Nephron progenitor cell (in vitro differentiated cells): ENCODE results near the gene NOS3.
"Not testable (repeated sequence)": the region's sequence is repeated elsewhere in the genome, so short reads cannot be mapped to it uniquely, and the experiment has no call there.

ENCODE experiments used
- DNase-seq: peaks from one replicate; pipeline ENCODE4 v3.0.0; 2021
- H3K27ac Mint-ChIP-seq: 2 replicates; pipeline ENCODE4 v1.8.0; 2021; ENCODE audit warnings: mild to moderate bottlenecking, moderate library complexity, mixed read lengths
- H3K27me3 Mint-ChIP-seq: 2 replicates; pipeline ENCODE4 v1.8.0; 2021; ENCODE audit warnings: mild to moderate bottlenecking, low read depth, mixed read lengths; ENCODE audit not compliant: poor library complexity
- H3K36me3 Mint-ChIP-seq: 2 replicates; pipeline ENCODE4 v1.8.0; 2021; ENCODE audit warnings: low read depth, mixed read lengths
- H3K4me1 Mint-ChIP-seq: 2 replicates; pipeline ENCODE4 v1.8.0; 2021; ENCODE audit warnings: mixed read lengths
- H3K4me3 Mint-ChIP-seq: 2 replicates; pipeline ENCODE4 v1.8.0; 2021; ENCODE audit warnings: mild to moderate bottlenecking, moderate library complexity, mixed read lengths
- H3K9me3 Mint-ChIP-seq: 2 replicates; pipeline ENCODE4 v1.8.0; 2021; ENCODE audit warnings: mild to moderate bottlenecking, moderate library complexity, mixed read lengths
- CTCF ChIP-seq: fragments of 200-600 bp; sonication (generic); IDR thresholded peaks from 2 replicates; pipeline ENCODE4 v1.5.0; 2021; ENCODE audit warnings: antibody characterized with exemption

Gene NOS3

GRCh38 chr7:151023232-151023631, 32.4 kb downstream of the NOS3 start:
- H3K27ac Mint-ChIP-seq = no peak overlapping the region
- H3K4me1 Mint-ChIP-seq = peaks cover 62% of the 10 kb centered on the region

GRCh38 chr7:151024435-151025056, 33.7 kb downstream of the NOS3 start, which contains the start of gene ATG9B:
Gene ATG9B (minus strand): TSS chr7:151024494. CDS start chr7:151024423, 71 bp downstream.
- Mint-ChIP-seq H3K36me3 (no peaks in the 10 kb centered on the region), H3K27ac (no peak within 1 kb of the TSS), H3K9me3 (no peaks in the 10 kb centered on the region), H3K27me3 (peaks cover 32% of the 10 kb centered on the region), H3K4me1 (peaks cover 63% of the 10 kb centered on the region), H3K4me3 (no peak within 1 kb of the TSS)
- DNase-seq = no peak
- TF ChIP-seq CTCF = no peak

More at GRCh38 chr7:151023232-151023631, 32.4 kb downstream of the NOS3 start:
- Mint-ChIP-seq H3K36me3 (no peaks in the 10 kb centered on the region), H3K27me3 (peaks cover 42% of the 10 kb centered on the region), H3K9me3 (no peaks in the 10 kb centered on the region), H3K4me3 (no peak overlapping the region)
- TF ChIP-seq CTCF = no peak
- DNase-seq = no peak

- TF ChIP-seq CTCF = no peak
- Mint-ChIP-seq H3K9me3 (no peaks in the 10 kb centered on the region), H3K36me3 (no peaks in the 10 kb centered on the region), H3K4me3 (no peak overlapping the region), H3K4me1 (peaks cover 48% of the 10 kb centered on the region), H3K27ac (no peak overlapping the region), H3K27me3 (peaks cover 27% of the 10 kb centered on the region)
- no peak for DNase-seq
These were observed 35.3 kb downstream of the NOS3 start for GRCh38 chr7:151025924-151026671.

GRCh38 chr7:151026771-151027727, 36.2 kb downstream of the NOS3 start:
- H3K27ac Mint-ChIP-seq, H3K9me3 Mint-ChIP-seq, H3K36me3 Mint-ChIP-seq, DNase-seq: not testable (repeated sequence)
- Mint-ChIP-seq H3K27me3 (peaks cover 27% of the 10 kb centered on the region), H3K4me3 (peak overlapping the region; percentile 91), H3K4me1 (peaks cover 38% of the 10 kb centered on the region)

GRCh38 chr7:151027728-151028130, 36.9 kb downstream of the NOS3 start:
- H3K4me3 Mint-ChIP-seq = peak overlapping the region; percentile 91
- H3K36me3 Mint-ChIP-seq, DNase-seq, H3K9me3 Mint-ChIP-seq: not testable (repeated sequence)
- H3K4me1 Mint-ChIP-seq = peaks cover 37% of the 10 kb centered on the region
- peak overlapping the region; percentile 62 for H3K27ac Mint-ChIP-seq
- H3K27me3 Mint-ChIP-seq = peaks cover 27% of the 10 kb centered on the region

GRCh38 chr7:151028131-151028947, 37.5 kb downstream of the NOS3 start, which contains the start of gene ABCB8:
Gene ABCB8 (plus strand): TSS chr7:151028450. CDS start chr7:151028516, 66 bp downstream.
- H3K27me3 Mint-ChIP-seq = peaks cover 27% of the 10 kb centered on the region
- no peaks in the 10 kb centered on the region for H3K36me3 Mint-ChIP-seq
- peak within 1 kb of the TSS; percentile 91 for H3K4me3 Mint-ChIP-seq
- peak within 1 kb of the TSS; percentile 81 for H3K27ac Mint-ChIP-seq
- peaks cover 32% of the 10 kb centered on the region for H3K4me1 Mint-ChIP-seq
- TF ChIP-seq CTCF = peak; percentile 30
- no peaks in the 10 kb centered on the region for H3K9me3 Mint-ChIP-seq
- peak; percentile 97 for DNase-seq
